Pancreas (tissue), 10 donors: Measurements from ENCODE around the gene SCNN1A. TPM values are rescaled to one million over a fixed set of nuclear protein-coding genes. Genes with fewer than 3 reads are reported as not detected.
A peak's percentile ranks its signal among the peaks of the same experiment; 100 is the strongest.

Experiments used
- ATAC-seq, 4 donors: fragments of 200-7000 bp; cut with Tn5 transposase; one replicate each; pipeline versions ENCODE4 v1.8.0 to v1.9.1; 2020; ENCODE audit warnings: mild to moderate bottlenecking in 4 of 4, moderate library complexity in 4 of 4
- DNase-seq, 6 donors: peaks; one replicate each; pipeline ENCODE4 v3.0.0-alpha.2; 2020
- FAIRE-seq: peaks from 2 replicates; lab custom pipeline; 2012; peaks lifted over from hg19 to GRCh38; lab: Jason Lieb, UNC
- H3K27ac ChIP-seq, 4 donors: fragments of 200-600 bp; sonication (generic); 1 replicate in 3 of 4; 2 replicates in 1 of 4; pipeline versions ENCODE4 v1.5.0 to v1.8.0; 2020
- H3K27me3 ChIP-seq, 4 donors: fragments of 200-600 bp; one replicate each; pipeline ENCODE4 v1.8.0; 2021
- H3K36me3 ChIP-seq, 3 donors: fragments of 200-600 bp; sonication (generic) in 1 of 3; one replicate each; pipeline versions ENCODE4 v1.5.0 to v1.8.0; 2020 to 2021
- H3K4me1 ChIP-seq, 3 donors: fragments of 200-600 bp; one replicate each; pipeline ENCODE4 v1.8.0; 2021
- H3K4me3 ChIP-seq, 4 donors: fragments of 200-600 bp; sonication (generic) in 2 of 4; one replicate each; pipeline versions ENCODE4 v1.5.0 to v1.8.0; 2020 to 2021
- H3K9me3 ChIP-seq, 4 donors: fragments of 200-600 bp; one replicate each; pipeline ENCODE4 v1.8.0; 2021
- CTCF ChIP-seq, 4 donors: fragments of 200-600 bp; sonication (generic) in 3 of 4; IDR thresholded peaks; one replicate each; pipeline versions ENCODE4 v1.5.0 to v1.8.0; 2021; ENCODE audit warnings: antibody characterized with exemption in 4 of 4
- WGBS, 2 donors: extraction: QIAGEN DNeasy Blood & Tissue Kit; methylation state at CpG; one replicate each; pipeline ENCODE4 v1.1.7; 2013; 5-methylcytosine and 5-hydroxymethylcytosine counted together
- intact Hi-C, 3 donors: fragments of 100-400 bp; cut with DNase I; formaldehyde crosslinking; loops; one replicate each; pipeline versions ENCODE4 v1.11.1 to v1.14.2; 2022
- polyA plus RNA-seq, 2 donors: library from polyadenylated mRNA; stranded (reverse); fragments of 200-250 nt; gene quantifications; one replicate each; pipeline ENCODE4 v1.2.3, GENCODE V29; 2013
- total RNA-seq, 6 donors: library from RNA; stranded (reverse); fragmentation: NEBNext Ultra II Directional in 4 of 6; extraction: Animal tissue kit (Norgen Biotek cat#: 25700) in 4 of 6; gene quantifications; one replicate each; pipeline versions ENCODE4 v1.2.1 to v1.2.4, GENCODE V29; 2021 to 2023
- donor health status: healthy with polysubstance abuse.
- donor health status: DM: no; HTN: no; CAD: no; lungs with moderate emphysema.
- donor health status: DM: no; HTN: no; CAD: no.
- donor health status: control.
- donor health status: control.
- donor health status: Bipolar disorder and iron deficiency.
- donor health status: DM: yes; HTN: yes; CAD: no.
- donor health status: DM: no; HTN: no; CAD: no.
- donor health status: DM: no; HTN: no; CAD: no.
- donor health status: DM: yes; HTN: yes; CAD: no.

SCNN1A gene
- total and polyA plus RNA-seq, 8 donors, result 21.0 to 87.8 (median 39.9) TPM

DNA sequence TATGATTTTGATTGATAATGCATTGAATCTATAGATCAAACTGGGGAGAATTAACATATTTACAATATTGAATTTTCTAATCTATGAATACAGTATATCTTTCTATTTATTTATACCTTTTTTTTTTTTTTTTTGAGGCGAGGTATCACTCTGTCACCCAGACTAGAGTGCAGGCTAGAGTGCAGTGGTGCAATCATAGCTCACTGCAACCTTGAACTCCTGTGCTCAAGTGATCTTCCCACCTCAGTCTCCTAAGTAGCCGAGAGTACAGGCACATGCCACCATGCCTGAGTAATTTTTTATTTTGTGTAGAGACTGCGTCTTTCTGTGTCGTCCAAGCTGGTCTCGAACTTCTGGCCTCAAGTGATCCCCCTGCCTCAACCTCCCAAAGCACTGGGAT lies 29.0 kb upstream of the SCNN1A start:
- WGBS, 2 donors, result 68 to 90% methylated on average over 5 of the region's 5 CpGs
- Histone ChIP-seq H3K36me3 (no peaks in the 10 kb centered on the region), H3K27me3 (no peaks in the 10 kb centered on the region), H3K4me1 (no peaks in the 10 kb centered on the region), H3K4me3 (no peak overlapping the region), H3K9me3 (no peaks in the 10 kb centered on the region), H3K27ac (no peak overlapping the region)
- no peak for TF ChIP-seq CTCF (IDR thresholded peaks at IDR 0.05)
- ATAC-seq (no peak), FAIRE-seq (no peak), DNase-seq (no peak)
- intact Hi-C loops, result no loop called here

DNA sequence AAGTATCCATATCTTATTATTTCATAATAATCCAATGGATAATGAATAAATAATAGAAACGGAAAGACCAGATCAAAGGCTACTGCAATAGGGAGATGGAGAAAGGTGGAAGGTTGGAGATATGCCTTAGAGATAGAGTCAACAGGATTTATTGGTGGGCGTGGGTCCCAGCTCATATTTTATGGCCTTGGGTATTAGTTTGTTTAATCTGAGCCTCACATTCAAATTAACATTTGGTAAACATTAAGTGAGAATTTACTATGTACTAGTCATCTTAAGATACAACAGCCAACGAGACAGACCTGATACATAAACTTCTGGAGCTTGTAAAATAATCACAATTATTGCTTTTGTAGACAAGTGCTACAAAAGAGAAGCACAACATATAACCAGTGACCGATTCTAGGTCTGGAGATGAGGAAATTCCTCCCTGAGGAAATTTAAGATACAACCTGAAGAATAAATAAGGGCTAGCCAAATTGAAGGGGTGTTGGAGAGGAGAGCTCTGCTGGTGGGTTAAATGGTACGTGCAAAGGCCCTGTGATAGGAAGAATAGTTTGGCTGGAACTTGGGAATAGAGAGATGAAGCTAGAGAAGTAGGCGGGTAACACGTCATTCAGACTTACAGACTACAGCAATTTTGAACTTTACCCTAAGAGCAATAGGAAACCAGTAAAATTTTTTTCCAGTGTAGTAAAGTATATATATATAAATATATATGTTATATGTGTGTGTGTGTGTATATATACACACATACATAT lies 24.7 kb upstream of the SCNN1A start:
- TF ChIP-seq CTCF (IDR thresholded peaks at IDR 0.05), result no peak
- DNase-seq, result no peak
- Histone ChIP-seq H3K27me3 (no peaks in the 10 kb centered on the region), H3K9me3 (no peaks in the 10 kb centered on the region), H3K4me3 (no peak overlapping the region), H3K36me3 (no peaks in the 10 kb centered on the region), H3K4me1 (no peaks in the 10 kb centered on the region), H3K27ac (no peak overlapping the region)
- FAIRE-seq, result peak; percentile 78
- no peak for ATAC-seq
- intact Hi-C loops, result no loop called here
- WGBS, 2 donors, result 82 to 90% methylated on average over 7 of the region's 7 CpGs

DNA sequence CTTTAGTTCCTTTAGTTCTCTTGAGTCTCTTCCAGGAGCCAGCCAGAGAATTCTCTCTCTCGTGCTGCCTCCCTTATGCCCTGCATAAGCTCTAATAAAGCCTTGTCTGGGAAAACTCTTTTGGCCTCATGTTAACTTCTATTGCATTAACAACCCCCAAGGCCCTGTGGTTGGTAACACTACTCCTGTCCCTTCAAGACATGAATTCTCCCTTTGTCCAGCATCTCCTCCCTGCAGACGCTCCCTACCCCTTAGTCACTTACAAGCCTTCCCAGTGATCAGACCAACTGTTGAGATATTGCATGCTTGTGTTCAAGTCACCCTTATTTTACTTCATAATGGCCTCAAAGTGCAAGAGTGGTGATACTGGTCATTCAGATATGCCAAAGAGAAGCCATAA lies 20.7 kb upstream of the SCNN1A start:
- H3K27ac ChIP-seq, result no peak overlapping the region
- FAIRE-seq, result no peak

DNA sequence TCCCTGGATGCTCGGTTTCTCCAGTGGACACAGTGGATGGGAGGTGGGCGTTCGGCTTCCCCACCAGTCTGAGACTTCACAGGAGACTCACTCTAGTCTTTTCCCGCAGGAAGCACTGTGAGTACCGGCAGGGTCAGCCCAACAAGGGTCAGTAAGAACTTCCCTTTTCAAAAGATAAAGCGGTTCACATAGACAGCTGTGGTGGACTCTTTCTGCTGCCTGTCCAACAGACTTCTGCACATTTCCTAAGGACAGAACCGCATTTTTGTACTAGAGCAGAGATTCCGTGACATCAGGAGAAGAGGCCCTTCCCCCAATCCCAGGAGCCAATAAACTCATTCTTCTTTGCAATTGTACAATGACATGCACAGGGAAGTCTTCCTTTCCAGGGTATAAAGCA lies 19.0 kb upstream of the SCNN1A start:
- WGBS, 2 donors, result 87 to 88% methylated on average over 8 of the region's 8 CpGs

More for the DNA sequence above, 20.7 kb upstream of the SCNN1A start:
- Histone ChIP-seq H3K4me3 (no peak overlapping the region), H3K4me1 (peaks cover 10 to 11% (median 11%) of the 10 kb centered on the region in 3 donors), H3K9me3 (no peaks in the 10 kb centered on the region), H3K27me3 (no peaks in the 10 kb centered on the region), H3K36me3 (peaks cover 0 to 3% (median 0%) of the 10 kb centered on the region in 3 donors)
- no peak for ATAC-seq
- DNase-seq, result no peak
- intact Hi-C loops, result no loop called here
- no peak for TF ChIP-seq CTCF (IDR thresholded peaks at IDR 0.05)
- 85 to 92% methylated on average over 2 of the region's 2 CpGs for WGBS, 2 donors

More for the DNA sequence above, 19.0 kb upstream of the SCNN1A start:
- ATAC-seq (peak in 1 of 4 donors; percentile 30), DNase-seq (no peak), FAIRE-seq (no peak)
- no peak for TF ChIP-seq CTCF (IDR thresholded peaks at IDR 0.05)
- Histone ChIP-seq H3K4me3 (no peak overlapping the region), H3K9me3 (no peaks in the 10 kb centered on the region), H3K4me1 (peaks cover 10 to 11% (median 11%) of the 10 kb centered on the region in 3 donors), H3K27ac (no peak overlapping the region), H3K27me3 (no peaks in the 10 kb centered on the region), H3K36me3 (peaks cover 0 to 8% (median 0%) of the 10 kb centered on the region in 3 donors)
- intact Hi-C loops, result no loop called here
